Breast epithelium (tissue), 3 donors: ENCODE results near the gene SLC30A9.

ENCODE experiments used
- CTCF ChIP-seq, 3 donors: fragments of 450-650 bp; IDR thresholded peaks; one replicate each; pipeline ENCODE4 v1.5.1; 2016 to 2017; ENCODE audit warnings: antibody characterized with exemption in 3 of 3, mild to moderate bottlenecking in 3 of 3, moderate library complexity in 3 of 3
- POLR2A ChIP-seq: fragments of 450-650 bp; IDR thresholded peaks from one replicate; pipeline ENCODE4 v1.6.1; 2016; ENCODE audit warnings: antibody characterized with exemption, mild to moderate bottlenecking, moderate library complexity
- POLR2AphosphoS5 ChIP-seq, 3 donors: sonication (generic); formaldehyde crosslinking; IDR thresholded peaks; one replicate each; pipeline ENCODE4 v1.6.1; 2017; ENCODE audit warnings: antibody characterized with exemption in 3 of 3

GRCh38 chr4:42123071-42123644, 132.8 kb downstream of the SLC30A9 start:
- TF ChIP-seq CTCF (IDR thresholded peaks at IDR 0.05) (no peak), POLR2A (no peak), POLR2AphosphoS5 (IDR thresholded peaks at IDR 0.05) (no peak)
